NCI-H1048 (cell line): ENCODE measurements around the gene STH.
A peak's percentile ranks its signal among the peaks of the same experiment; 100 is the strongest.
"Not testable (repeated sequence)": the region's sequence is repeated elsewhere in the genome, so short reads cannot be mapped to it uniquely, and the experiment has no call there.

Experiments used
- DNase-seq: peaks from one replicate; lab custom pipeline; 2025; lab: John Stamatoyannopoulos, UW

Gene STH

DNA sequence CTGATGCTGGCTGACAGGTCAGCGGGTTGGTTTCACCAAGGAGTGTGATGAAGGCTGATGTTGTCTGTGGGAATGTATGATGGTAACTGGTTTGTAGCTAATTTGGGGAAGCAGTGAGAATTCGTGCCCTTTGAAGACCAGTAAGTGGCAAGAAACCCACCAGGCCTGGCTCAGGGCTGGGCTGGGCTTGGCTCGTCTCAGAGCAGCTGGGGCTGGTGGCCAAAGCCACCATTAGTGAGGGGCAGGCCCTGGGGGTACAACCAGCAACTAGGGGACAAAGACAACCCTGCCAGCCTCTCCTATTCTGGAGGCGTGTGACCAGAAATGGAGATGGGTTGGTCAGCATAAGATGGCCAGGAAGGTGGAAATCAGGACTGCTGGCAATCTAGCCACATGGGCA, 13.0 kb upstream of the STH start:
- no peak for DNase-seq

DNA sequence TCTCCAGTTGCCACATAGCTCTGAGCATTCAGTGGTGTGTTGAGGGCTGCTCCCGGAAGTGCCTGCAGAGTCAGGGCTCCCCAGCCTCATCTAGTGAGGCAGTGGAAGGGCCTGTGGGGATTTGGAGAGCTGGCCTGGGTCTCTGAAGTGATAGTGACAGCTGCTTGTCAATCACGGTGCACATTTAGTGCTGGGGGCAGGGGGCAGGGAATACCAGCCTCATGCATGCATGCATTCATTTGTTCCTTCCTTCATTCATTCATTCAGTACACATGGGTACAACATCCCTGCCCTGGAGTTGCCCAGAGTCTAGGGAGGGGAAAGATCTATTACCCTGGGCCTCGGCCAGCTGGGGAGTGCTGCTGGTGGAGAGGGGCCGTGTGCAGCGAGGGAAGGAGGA, 11.3 kb upstream of the STH start:
- DNase-seq = no peak

DNA sequence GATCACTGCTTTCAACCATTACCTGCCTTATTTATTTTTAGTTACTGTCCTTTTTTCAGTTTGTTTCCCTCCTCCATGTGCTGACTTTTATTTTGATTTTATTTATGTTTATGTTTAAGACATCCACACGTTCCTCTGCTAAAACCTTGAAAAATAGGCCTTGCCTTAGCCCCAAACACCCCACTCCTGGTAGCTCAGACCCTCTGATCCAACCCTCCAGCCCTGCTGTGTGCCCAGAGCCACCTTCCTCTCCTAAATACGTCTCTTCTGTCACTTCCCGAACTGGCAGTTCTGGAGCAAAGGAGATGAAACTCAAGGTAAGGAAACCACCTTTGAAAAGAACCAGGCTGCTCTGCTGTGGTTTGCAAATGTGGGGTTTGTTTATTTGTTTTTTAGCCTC, 9.3 kb upstream of the STH start:
- DNase-seq = no peak

DNA sequence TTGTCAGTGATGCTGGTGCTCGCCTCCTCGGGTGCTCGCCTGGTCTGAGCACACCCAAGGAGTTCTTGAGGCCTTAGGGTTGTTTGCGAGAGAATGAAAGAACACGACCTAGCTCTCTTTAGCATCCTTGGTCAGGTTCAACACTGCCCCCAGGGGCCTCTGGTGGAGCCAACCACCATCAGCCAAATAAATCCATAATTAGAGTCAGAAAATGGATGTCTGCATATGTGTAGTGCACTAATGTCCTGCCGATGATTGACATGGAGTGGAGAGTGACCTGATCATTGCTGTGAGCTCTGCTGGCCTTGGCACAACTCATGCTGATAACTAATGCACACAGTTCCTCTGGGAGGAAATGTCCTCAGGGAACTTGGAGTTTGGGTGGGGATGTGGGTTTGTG, 8.2 kb upstream of the STH start:
- no peak for DNase-seq

DNA sequence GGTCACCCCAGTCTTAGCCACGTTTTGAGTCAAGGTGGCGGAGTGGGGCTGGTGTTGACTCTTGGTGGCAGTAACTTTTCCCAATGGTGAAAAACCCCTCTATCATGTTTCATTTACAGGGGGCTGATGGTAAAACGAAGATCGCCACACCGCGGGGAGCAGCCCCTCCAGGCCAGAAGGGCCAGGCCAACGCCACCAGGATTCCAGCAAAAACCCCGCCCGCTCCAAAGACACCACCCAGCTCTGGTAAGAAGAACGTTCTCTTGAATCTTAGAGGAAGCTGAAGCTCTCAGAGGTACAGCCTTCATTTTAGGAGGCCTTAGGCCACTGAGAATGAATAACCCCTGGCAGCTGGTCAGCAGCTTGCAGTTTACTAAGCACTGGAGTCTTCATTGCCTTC, 7.7 kb upstream of the STH start:
- no peak for DNase-seq

DNA sequence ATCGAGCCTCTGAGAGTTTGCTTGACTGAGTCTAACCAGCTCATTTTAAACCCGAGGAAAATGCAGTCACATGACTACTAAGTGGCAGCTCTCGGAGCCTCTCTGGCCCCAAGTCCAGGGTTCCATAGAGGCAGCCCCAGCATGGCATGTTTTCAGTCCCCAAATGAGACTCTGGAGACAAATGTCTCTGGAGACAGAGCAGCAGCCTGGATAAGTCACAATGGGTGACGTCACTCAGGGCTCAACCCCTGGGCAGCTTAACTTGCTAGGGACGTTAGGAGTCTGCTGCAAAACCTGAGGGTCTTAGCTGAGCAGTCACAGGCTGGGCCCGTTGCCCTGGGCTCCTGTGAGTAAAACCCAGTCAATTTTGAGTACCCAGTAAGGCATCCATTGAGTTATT, 6.9 kb upstream of the STH start:
- no peak for DNase-seq

- DNase-seq = no peak
These were observed 6.1 kb upstream of the STH start for GRCh38 chr17:45992904-45993303.

- no peak for DNase-seq
These were observed 5.0 kb upstream of the STH start for GRCh38 chr17:45993962-45994627.

DNA sequence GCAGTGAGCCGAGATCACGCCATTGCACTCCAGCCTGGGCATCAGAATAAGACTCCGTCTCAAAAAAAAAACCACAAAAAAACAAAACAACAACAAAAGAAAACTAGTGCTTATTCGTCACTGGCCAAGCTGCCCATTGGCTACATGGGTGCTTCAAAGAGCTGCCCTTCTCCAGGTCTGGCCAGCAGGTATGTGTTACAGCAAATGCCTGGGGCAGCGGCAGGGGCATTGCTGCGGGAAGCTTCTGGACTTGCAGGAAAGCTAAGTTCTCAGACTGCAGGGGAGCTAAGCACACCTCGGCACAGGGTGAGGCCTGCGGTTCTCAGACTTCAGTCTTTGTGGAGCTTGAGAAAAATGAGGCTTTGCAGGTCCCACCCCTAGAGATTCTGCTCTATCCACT, 4.1 kb upstream of the STH start:
- no peak for DNase-seq

GRCh38 chr17:45995627-45996270, 3.3 kb upstream of the STH start:
- DNase-seq = no peak

GRCh38 chr17:45996282-45996937, 2.6 kb upstream of the STH start:
- no peak for DNase-seq

- no peak for DNase-seq
These were observed 1.9 kb upstream of the STH start for GRCh38 chr17:45997166-45997565.

GRCh38 chr17:45997624-45998023, 1.4 kb upstream of the STH start:
- no peak for DNase-seq

GRCh38 chr17:45999900-46000290, 845 bp downstream of the STH start:
- DNase-seq = no peak

- no peak for DNase-seq
These were observed 1.2 kb downstream of the STH start for GRCh38 chr17:46000292-46000691.

DNA sequence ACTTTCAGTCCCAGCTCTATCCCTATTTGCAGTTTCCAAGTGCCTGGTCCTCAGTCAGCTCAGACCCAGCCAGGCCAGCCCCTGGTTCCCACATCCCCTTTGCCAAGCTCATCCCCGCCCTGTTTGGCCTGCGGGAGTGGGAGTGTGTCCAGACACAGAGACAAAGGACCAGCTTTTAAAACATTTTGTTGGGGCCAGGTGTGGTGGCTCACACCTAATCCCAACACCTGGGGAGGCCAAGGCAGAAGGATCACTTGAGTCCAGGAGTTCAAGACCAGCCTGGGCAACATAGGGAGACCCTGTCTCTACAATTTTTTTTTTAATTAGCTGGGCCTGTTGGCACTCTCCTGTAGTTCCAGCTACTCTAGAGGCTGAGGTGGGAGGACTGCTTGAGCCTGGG, 1.7 kb downstream of the STH start:
- DNase-seq = no peak

- DNase-seq = no peak
These were observed 2.6 kb downstream of the STH start for GRCh38 chr17:46001390-46002310.

DNA sequence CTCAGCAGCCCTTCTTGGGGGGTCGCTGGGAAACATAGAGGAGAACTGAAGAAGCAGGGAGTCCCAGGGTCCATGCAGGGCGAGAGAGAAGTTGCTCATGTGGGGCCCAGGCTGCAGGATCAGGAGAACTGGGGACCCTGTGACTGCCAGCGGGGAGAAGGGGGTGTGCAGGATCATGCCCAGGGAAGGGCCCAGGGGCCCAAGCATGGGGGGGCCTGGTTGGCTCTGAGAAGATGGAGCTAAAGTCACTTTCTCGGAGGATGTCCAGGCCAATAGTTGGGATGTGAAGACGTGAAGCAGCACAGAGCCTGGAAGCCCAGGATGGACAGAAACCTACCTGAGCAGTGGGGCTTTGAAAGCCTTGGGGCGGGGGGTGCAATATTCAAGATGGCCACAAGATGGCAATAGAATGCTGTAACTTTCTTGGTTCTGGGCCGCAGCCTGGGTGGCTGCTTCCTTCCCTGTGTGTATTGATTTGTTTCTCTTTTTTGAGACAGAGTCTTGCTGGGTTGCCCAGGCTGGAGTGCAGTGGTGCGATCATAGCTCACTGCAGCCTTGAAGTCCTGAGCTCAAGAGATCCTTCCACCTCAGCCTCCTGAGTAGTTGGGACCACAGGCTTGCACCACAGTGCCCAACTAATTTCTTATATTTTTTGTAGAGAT, 3.4 kb downstream of the STH start:
- DNase-seq = peak; percentile 24

DNA sequence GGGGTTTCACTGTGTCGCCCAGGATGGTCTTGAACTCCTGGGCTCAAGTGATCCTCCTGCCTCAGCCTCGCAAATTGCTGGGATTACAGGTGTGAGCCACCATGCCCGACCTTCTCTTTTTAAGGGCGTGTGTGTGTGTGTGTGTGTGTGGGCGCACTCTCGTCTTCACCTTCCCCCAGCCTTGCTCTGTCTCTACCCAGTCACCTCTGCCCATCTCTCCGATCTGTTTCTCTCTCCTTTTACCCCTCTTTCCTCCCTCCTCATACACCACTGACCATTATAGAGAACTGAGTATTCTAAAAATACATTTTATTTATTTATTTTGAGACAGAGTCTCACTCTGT, 3.9 kb downstream of the STH start:
- no peak for DNase-seq

DNA sequence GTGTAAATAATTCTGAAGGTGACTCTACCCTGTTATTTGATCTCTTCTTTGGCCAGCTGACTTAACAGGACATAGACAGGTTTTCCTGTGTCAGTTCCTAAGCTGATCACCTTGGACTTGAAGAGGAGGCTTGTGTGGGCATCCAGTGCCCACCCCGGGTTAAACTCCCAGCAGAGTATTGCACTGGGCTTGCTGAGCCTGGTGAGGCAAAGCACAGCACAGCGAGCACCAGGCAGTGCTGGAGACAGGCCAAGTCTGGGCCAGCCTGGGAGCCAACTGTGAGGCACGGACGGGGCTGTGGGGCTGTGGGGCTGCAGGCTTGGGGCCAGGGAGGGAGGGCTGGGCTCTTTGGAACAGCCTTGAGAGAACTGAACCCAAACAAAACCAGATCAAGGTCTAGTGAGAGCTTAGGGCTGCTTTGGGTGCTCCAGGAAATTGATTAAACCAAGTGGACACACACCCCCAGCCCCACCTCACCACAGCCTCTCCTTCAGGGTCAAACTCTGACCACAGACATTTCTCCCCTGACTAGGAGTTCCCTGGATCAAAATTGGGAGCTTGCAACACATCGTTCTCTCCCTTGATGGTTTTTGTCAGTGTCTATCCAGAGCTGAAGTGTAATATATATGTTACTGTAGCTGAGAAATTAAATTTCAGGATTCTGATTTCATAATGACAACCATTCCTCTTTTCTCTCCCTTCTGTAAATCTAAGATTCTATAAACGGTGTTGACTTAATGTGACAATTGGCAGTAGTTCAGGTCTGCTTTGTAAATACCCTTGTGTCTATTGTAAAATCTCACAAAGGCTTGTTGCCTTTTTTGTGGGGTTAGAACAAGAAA, 5.1 kb downstream of the STH start:
- DNase-seq = no peak

DNA sequence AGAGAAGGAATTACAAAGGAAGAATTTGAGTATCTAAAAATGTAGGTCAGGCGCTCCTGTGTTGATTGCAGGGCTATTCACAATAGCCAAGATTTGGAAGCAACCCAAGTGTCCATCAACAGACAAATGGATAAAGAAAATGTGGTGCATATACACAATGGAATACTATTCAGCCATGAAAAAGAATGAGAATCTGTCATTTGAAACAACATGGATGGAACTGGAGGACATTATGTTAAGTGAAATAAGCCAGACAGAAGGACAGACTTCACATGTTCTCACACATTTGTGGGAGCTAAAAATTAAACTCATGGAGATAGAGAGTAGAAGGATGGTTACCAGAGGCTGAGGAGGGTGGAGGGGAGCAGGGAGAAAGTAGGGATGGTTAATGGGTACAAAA, 7.0 kb downstream of the STH start:
- not testable (repeated sequence) for DNase-seq
